Adipose tissue (tissue), 3 donors: ENCODE measurements around the gene TBC1D12. TPM values are rescaled to one million over a fixed set of nuclear protein-coding genes. Genes with fewer than 3 reads are reported as not detected.
"Not testable (repeated sequence)": the region's sequence is repeated elsewhere in the genome, so short reads cannot be mapped to it uniquely, and the experiment has no call there.

Source experiments
- H3K27ac ChIP-seq: one replicate; pipeline ENCODE4 v1.5.1; 2013; ENCODE audit warnings: low read depth, low read length
- WGBS, 3 donors: extraction: QIAGEN DNeasy Blood & Tissue Kit; methylation state at CpG; one replicate each; pipeline ENCODE4 v1.1.7; 2013; 5-methylcytosine and 5-hydroxymethylcytosine counted together
- polyA plus RNA-seq, 3 donors: library from polyadenylated mRNA; stranded (reverse); fragments of 200-250 nt; gene quantifications; one replicate each; pipeline ENCODE4 v1.2.3, GENCODE V29; 2013
- donor health status: healthy with polysubstance abuse.
- donor health status: Bipolar disorder and iron deficiency.
- donor health status: healthy.

The TBC1D12 gene
- polyA plus RNA-seq, 3 donors, result 2.9 to 7.6 (median 4.1) TPM

GRCh38 chr10:94496010-94496409, 93.7 kb downstream of the TBC1D12 start:
- WGBS, 3 donors, result 84 to 91% (median 86%) methylated on average over 4 of the region's 4 CpGs
- H3K27ac ChIP-seq, result no peak overlapping the region

- no peak overlapping the region for H3K27ac ChIP-seq
- 40 to 70% (median 61%) methylated on average over 3 of the region's 3 CpGs for WGBS, 3 donors
Measured at GRCh38 chr10:94496646-94497045, 94.3 kb downstream of the TBC1D12 start.

- WGBS, 3 donors, result 73 to 80% (median 77%) methylated on average over 5 of the region's 5 CpGs
- no peak overlapping the region for H3K27ac ChIP-seq
Measured at GRCh38 chr10:94500063-94500462, 97.7 kb downstream of the TBC1D12 start.

GRCh38 chr10:94521276-94522250, 119.2 kb downstream of the TBC1D12 start:
- H3K27ac ChIP-seq, result no peak overlapping the region
- WGBS, 3 donors, result 91 to 94% (median 91%) methylated on average over 5 of the region's 5 CpGs

GRCh38 chr10:94524146-94524545, 121.8 kb downstream of the TBC1D12 start:
- H3K27ac ChIP-seq, result no peak overlapping the region
- 91 to 96% (median 92%) methylated on average over 7 of the region's 7 CpGs for WGBS, 3 donors

DNA sequence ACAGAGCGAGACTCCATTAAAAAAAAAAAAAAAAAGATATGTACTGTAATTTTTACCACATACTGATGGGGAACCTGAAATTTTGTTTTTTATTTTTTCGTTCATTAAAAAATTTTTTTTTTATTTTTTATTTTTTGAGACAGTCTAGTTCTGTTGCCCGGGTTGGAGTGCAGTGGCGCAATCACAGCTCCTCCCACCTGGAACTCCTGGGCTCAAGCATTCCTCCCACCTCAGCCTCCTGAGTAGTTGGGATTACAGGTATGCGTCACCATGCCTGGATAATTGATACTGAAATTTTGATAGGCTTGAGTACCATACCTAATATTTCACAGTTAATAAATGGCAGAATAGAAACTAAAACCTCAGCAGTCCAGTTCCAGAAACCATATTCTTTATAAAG, 122.4 kb downstream of the TBC1D12 start:
- 94 to 99% (median 97%) methylated on average over 5 of the region's 5 CpGs for WGBS, 3 donors

GRCh38 chr10:94531550-94531949, 129.2 kb downstream of the TBC1D12 start:
- not testable (repeated sequence) for H3K27ac ChIP-seq

More for the DNA sequence above, 122.4 kb downstream of the TBC1D12 start:
- H3K27ac ChIP-seq, result no peak overlapping the region

DNA sequence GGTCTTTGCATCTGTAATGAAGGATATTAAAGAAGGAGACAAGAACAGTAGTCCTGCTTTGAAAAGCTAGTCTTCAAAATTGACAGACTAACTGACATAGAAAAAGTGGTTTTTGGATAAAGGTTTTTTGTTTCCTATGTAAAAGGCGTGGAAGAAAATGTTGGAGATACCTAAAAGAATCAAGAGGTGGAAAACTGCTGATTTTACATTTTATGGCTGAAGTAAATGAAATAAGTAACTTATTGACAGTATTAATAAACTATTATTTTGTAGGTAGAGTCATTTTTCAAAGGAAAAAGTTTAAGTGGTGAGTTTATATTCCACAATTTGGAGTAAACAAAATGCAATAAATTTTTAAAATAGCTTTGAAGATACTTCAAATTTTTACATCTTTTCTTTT, 130.7 kb downstream of the TBC1D12 start:
- WGBS, 3 donors, result 93 to 100% (median 96%) methylated on average over 1 of the region's 1 CpG
- H3K27ac ChIP-seq, result no peak overlapping the region

GRCh38 chr10:94542282-94542681, 139.9 kb downstream of the TBC1D12 start:
- 58 to 87% (median 86%) methylated on average over 2 of the region's 2 CpGs for WGBS, 3 donors
- H3K27ac ChIP-seq, result not testable (repeated sequence)

DNA sequence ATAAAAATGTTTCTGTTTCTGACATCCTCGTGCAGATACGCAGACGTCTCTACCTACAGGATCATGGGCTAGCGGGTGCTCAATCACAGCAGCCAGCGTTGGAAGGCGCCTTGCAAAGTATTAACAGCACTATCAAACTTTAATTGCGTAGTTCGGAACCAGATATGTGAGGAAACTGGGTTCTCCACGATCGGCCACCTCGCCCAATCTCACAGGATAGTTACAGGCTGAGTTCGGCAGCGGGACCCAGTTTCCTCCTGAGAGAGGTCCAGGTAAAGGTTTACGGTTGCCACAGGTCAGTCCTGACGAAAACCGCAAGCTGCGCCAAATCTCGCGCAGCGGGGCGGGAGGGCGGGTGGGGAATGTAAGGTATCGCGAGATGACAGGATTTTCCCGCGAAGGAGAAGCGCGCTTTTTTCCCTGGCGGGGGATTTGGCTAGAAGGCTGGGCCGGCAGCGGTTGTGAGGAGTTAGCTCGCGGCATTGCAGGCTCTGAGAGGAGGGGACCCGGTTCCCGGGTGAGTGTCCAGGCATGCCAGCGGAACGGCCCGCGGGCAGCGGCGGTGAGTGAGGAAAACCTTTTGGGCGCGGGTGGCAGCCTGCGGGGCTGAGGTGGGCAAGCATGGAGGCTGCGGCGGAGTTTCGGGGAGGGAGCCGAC, 143.2 kb downstream of the TBC1D12 start, which contains the start of gene HELLS:
HELLS (plus strand) TSS at position 398 of the 658 bp plus-strand sequence; CDS start at position 532, 134 bp downstream.
- 0% methylated on average over 48 of the region's 48 CpGs for WGBS, 3 donors
- no peak within 1 kb of the TSS for H3K27ac ChIP-seq

- no peak overlapping the region for H3K27ac ChIP-seq
- 3 to 4% (median 3%) methylated on average over 25 of the region's 25 CpGs for WGBS, 3 donors
Measured at GRCh38 chr10:94546049-94546900, 143.9 kb downstream of the TBC1D12 start.

- no peak overlapping the region for H3K27ac ChIP-seq
- 30 to 76% (median 70%) methylated on average over 1 of the region's 1 CpG for WGBS, 3 donors
Measured at GRCh38 chr10:94546901-94547185, 144.5 kb downstream of the TBC1D12 start.

- no peak overlapping the region for H3K27ac ChIP-seq
Measured at GRCh38 chr10:94549221-94549620, 146.9 kb downstream of the TBC1D12 start.

GRCh38 chr10:94567714-94568307, 165.5 kb downstream of the TBC1D12 start:
- H3K27ac ChIP-seq, result not testable (repeated sequence)
- WGBS, 3 donors, result 92 to 95% (median 95%) methylated on average over 12 to 13 of the region's 13 CpGs

- no peak overlapping the region for H3K27ac ChIP-seq
Measured at GRCh38 chr10:94571081-94571480, 168.7 kb downstream of the TBC1D12 start.

GRCh38 chr10:94571528-94571927, 169.2 kb downstream of the TBC1D12 start:
- no peak overlapping the region for H3K27ac ChIP-seq
- 88 to 94% (median 93%) methylated on average over 3 of the region's 3 CpGs for WGBS, 3 donors

- 84 to 95% (median 88%) methylated on average over 4 of the region's 4 CpGs for WGBS, 3 donors
- H3K27ac ChIP-seq, result no peak overlapping the region
Measured at GRCh38 chr10:94578790-94579189, 176.4 kb downstream of the TBC1D12 start.

DNA sequence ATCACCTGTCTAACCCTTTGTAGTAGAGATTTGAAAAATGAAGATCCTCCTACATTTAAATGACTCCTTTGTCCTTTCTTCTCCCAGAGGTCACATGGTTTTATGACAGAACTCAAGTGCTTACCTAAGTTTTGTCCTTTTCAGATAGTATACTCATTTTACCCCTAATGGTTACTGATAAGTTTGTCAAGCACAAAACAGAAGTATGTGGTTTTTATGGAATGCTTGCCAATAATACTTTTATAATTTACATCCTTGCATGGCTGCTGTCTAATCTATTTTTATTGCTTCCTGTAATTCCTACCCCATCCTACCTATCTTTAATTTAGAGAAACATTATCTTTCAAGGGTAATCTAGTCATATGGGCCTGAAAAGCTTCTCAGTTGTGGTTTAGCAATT, 180.8 kb downstream of the TBC1D12 start:
- H3K27ac ChIP-seq, result no peak overlapping the region
